Chondrocyte (in vitro differentiated cells): ENCODE measurements around the gene MDFIC2. TPM values are rescaled to one million over a fixed set of nuclear protein-coding genes. Genes with fewer than 3 reads are reported as not detected.

Experiments used
- DNase-seq: peaks from one replicate; pipeline ENCODE4 v3.0.0; 2021; ENCODE audit warnings: mixed read lengths, low spot score
- H3K27ac Mint-ChIP-seq: one replicate; pipeline ENCODE4 v1.8.0; 2021; ENCODE audit warnings: mild to moderate bottlenecking, moderate library complexity, mixed read lengths; ENCODE audit not compliant: unreplicated experiment
- H3K27me3 Mint-ChIP-seq: 2 replicates; pipeline ENCODE4 v1.8.0; 2021; ENCODE audit warnings: low read depth, mixed read lengths
- H3K36me3 Mint-ChIP-seq: 2 replicates; pipeline ENCODE4 v1.8.0; 2021; ENCODE audit warnings: low read depth, mixed read lengths
- H3K4me1 Mint-ChIP-seq: 2 replicates; pipeline ENCODE4 v1.8.0; 2021; ENCODE audit warnings: low read depth, mild to moderate bottlenecking, mixed read lengths
- H3K4me3 Mint-ChIP-seq: one replicate; pipeline ENCODE4 v1.8.0; 2021; ENCODE audit warnings: mild to moderate bottlenecking, moderate library complexity, mixed read lengths; ENCODE audit not compliant: unreplicated experiment
- H3K9me3 Mint-ChIP-seq: 2 replicates; pipeline ENCODE4 v1.8.0; 2021; ENCODE audit warnings: low read depth, mixed read lengths
- CTCF ChIP-seq: fragments of 200-600 bp; sonication (generic); IDR thresholded peaks from 2 replicates; pipeline ENCODE4 v1.5.0; 2021; ENCODE audit warnings: antibody characterized with exemption, mild to moderate bottlenecking, moderate library complexity
- total RNA-seq: library from RNA; stranded (reverse); gene quantifications from 3 replicates; pipeline ENCODE4 v1.2.1, GENCODE V29; 2021

The MDFIC2 gene
- total RNA-seq, 1 donor from 2014 or later = not detected

GRCh38 chr3:70261283-70261682 lies 51.2 kb downstream of the MDFIC2 start:
- no peak for TF ChIP-seq CTCF
- no peak overlapping the region for H3K4me3 Mint-ChIP-seq
- H3K27ac Mint-ChIP-seq = no peak overlapping the region
- no peaks in the 10 kb centered on the region for H3K4me1 Mint-ChIP-seq
- H3K27me3 Mint-ChIP-seq = peaks cover 20% of the 10 kb centered on the region
- no peak for DNase-seq
- no peaks in the 10 kb centered on the region for H3K36me3 Mint-ChIP-seq
- no peaks in the 10 kb centered on the region for H3K9me3 Mint-ChIP-seq

GRCh38 chr3:70256566-70256965 lies 55.9 kb downstream of the MDFIC2 start:
- H3K9me3 Mint-ChIP-seq = no peaks in the 10 kb centered on the region
- TF ChIP-seq CTCF = no peak
- H3K27ac Mint-ChIP-seq = no peak overlapping the region
- DNase-seq = no peak
- H3K4me3 Mint-ChIP-seq = no peak overlapping the region
- peaks cover 25% of the 10 kb centered on the region for H3K27me3 Mint-ChIP-seq
- no peaks in the 10 kb centered on the region for H3K4me1 Mint-ChIP-seq
- no peaks in the 10 kb centered on the region for H3K36me3 Mint-ChIP-seq

GRCh38 chr3:70250492-70250891 lies 61.9 kb downstream of the MDFIC2 start:
- Mint-ChIP-seq H3K4me1 (peaks cover 13% of the 10 kb centered on the region), H3K36me3 (no peaks in the 10 kb centered on the region), H3K27ac (no peak overlapping the region), H3K27me3 (peaks cover 6% of the 10 kb centered on the region), H3K4me3 (no peak overlapping the region), H3K9me3 (peaks cover 5% of the 10 kb centered on the region)
- no peak for DNase-seq
- TF ChIP-seq CTCF = no peak

- H3K36me3 Mint-ChIP-seq = no peaks in the 10 kb centered on the region
- DNase-seq = no peak
Measured at GRCh38 chr3:70249509-70250160, 62.8 kb downstream of the MDFIC2 start.

GRCh38 chr3:70248856-70249255 lies 63.6 kb downstream of the MDFIC2 start:
- no peak overlapping the region for H3K4me3 Mint-ChIP-seq

More at GRCh38 chr3:70249509-70250160, 62.8 kb downstream of the MDFIC2 start:
- Mint-ChIP-seq H3K4me1 (peaks cover 13% of the 10 kb centered on the region), H3K9me3 (peaks cover 5% of the 10 kb centered on the region), H3K27me3 (peaks cover 5% of the 10 kb centered on the region), H3K27ac (no peak overlapping the region), H3K4me3 (no peak overlapping the region)
- no peak for TF ChIP-seq CTCF

More at GRCh38 chr3:70248856-70249255, 63.6 kb downstream of the MDFIC2 start:
- Mint-ChIP-seq H3K4me1 (peaks cover 13% of the 10 kb centered on the region), H3K36me3 (no peaks in the 10 kb centered on the region), H3K27ac (no peak overlapping the region), H3K27me3 (peaks cover 9% of the 10 kb centered on the region), H3K9me3 (peaks cover 5% of the 10 kb centered on the region)
- DNase-seq = no peak
- no peak for TF ChIP-seq CTCF
